ENCODE data around the gene PDGFB. TPM values are rescaled to one million over a fixed set of nuclear protein-coding genes. Genes with fewer than 3 reads are reported as not detected.

The PDGFB gene
- total RNA-seq, 2 donors from 2014 or later: 1.9 to 5.6 TPM

GRCh38 chr22:39284983-39285382, 40.2 kb upstream of the PDGFB start:
- H3K9ac ChIP-seq (ENCODE audit: low read depth in 2 of 2, low read length in 2 of 2): no peak overlapping the region
- H3K4me3 ChIP-seq: no peak overlapping the region
- no peaks in the 10 kb centered on the region for H3K27me3 ChIP-seq
- intact Hi-C loops (cut with DNase I): no loop called here
- H3K36me3 ChIP-seq: no peaks in the 10 kb centered on the region
- no peak for DNase-seq
- H3K9me3 ChIP-seq: no peaks in the 10 kb centered on the region
- TF ChIP-seq CTCF (IDR thresholded peaks at IDR 0.05): no peak
- no peaks in the 10 kb centered on the region for H3K4me1 ChIP-seq
- H3K27ac ChIP-seq: no peak overlapping the region

- H3K9me3 ChIP-seq: no peaks in the 10 kb centered on the region
- no peak overlapping the region for H3K4me3 ChIP-seq
- no peak overlapping the region for H3K27ac ChIP-seq
- no peaks in the 10 kb centered on the region for H3K36me3 ChIP-seq
- DNase-seq: no peak
- H3K4me1 ChIP-seq: no peaks in the 10 kb centered on the region
- intact Hi-C loops (cut with DNase I): no loop called here
- no peaks in the 10 kb centered on the region for H3K27me3 ChIP-seq
- H3K9ac ChIP-seq (ENCODE audit: low read depth in 2 of 2, low read length in 2 of 2): no peak overlapping the region
- TF ChIP-seq CTCF (IDR thresholded peaks at IDR 0.05): no peak
These were observed 39.6 kb upstream of the PDGFB start for GRCh38 chr22:39284142-39284980.

- H3K27me3 ChIP-seq: no peaks in the 10 kb centered on the region
- intact Hi-C loops (cut with DNase I): no loop called here
- peak overlapping the region in 1 of 2 donors; percentile 3 for H3K9ac ChIP-seq (ENCODE audit: low read depth in 2 of 2, low read length in 2 of 2)
- no peaks in the 10 kb centered on the region for H3K9me3 ChIP-seq
- no peak overlapping the region for H3K27ac ChIP-seq
- TF ChIP-seq CTCF (IDR thresholded peaks at IDR 0.05): no peak
- H3K4me3 ChIP-seq: no peak overlapping the region
- H3K36me3 ChIP-seq: no peaks in the 10 kb centered on the region
- no peaks in the 10 kb centered on the region for H3K4me1 ChIP-seq
- DNase-seq: no peak
These were observed 38.8 kb upstream of the PDGFB start for GRCh38 chr22:39283322-39284141.

GRCh38 chr22:39282645-39283321, 38.0 kb upstream of the PDGFB start:
- peak overlapping the region in 1 of 2 donors; percentile 3 for H3K9ac ChIP-seq (ENCODE audit: low read depth in 2 of 2, low read length in 2 of 2)
- no peak for TF ChIP-seq CTCF (IDR thresholded peaks at IDR 0.05)
- no peak overlapping the region for H3K4me3 ChIP-seq
- no peaks in the 10 kb centered on the region for H3K9me3 ChIP-seq
- DNase-seq: no peak
- intact Hi-C loops (cut with DNase I): no loop called here
- H3K36me3 ChIP-seq: no peaks in the 10 kb centered on the region
- H3K4me1 ChIP-seq: no peaks in the 10 kb centered on the region
- H3K27me3 ChIP-seq: no peaks in the 10 kb centered on the region
- H3K27ac ChIP-seq: no peak overlapping the region

- TF ChIP-seq CTCF (IDR thresholded peaks at IDR 0.05): no peak
- H3K36me3 ChIP-seq: no peaks in the 10 kb centered on the region
- no peak overlapping the region for H3K27ac ChIP-seq
- no peak for DNase-seq
- H3K4me1 ChIP-seq: no peaks in the 10 kb centered on the region
- no peak overlapping the region for H3K9ac ChIP-seq (ENCODE audit: low read depth in 2 of 2, low read length in 2 of 2)
- no peaks in the 10 kb centered on the region for H3K9me3 ChIP-seq
- no peak overlapping the region for H3K4me3 ChIP-seq
- intact Hi-C loops (cut with DNase I): no loop called here
- H3K27me3 ChIP-seq: no peaks in the 10 kb centered on the region
These were observed 36.3 kb upstream of the PDGFB start for GRCh38 chr22:39281126-39281525.
